KOPT-K1 (cell line): ENCODE measurements around the gene B3GNT2.

Source experiments
- H3K27ac ChIP-seq: fragments of 200-600 bp; sonication (generic); 2 replicates; pipeline ENCODE4 v1.5.1; 2016; ENCODE audit warnings: antibody characterized with exemption, mild to moderate bottlenecking, low read depth, low read length; ENCODE audit not compliant: poor library complexity, severe bottlenecking
- H3K36me3 ChIP-seq: fragments of 200-600 bp; sonication (generic); 2 replicates; pipeline ENCODE4 v1.5.1; 2017; ENCODE audit warnings: antibody characterized with exemption, mild to moderate bottlenecking, low read length, moderate library complexity; ENCODE audit not compliant: insufficient read depth
- H3K9me3 ChIP-seq: fragments of 200-600 bp; sonication (generic); 2 replicates; pipeline ENCODE4 v1.5.1; 2017; ENCODE audit warnings: antibody characterized with exemption, low read length, mild to moderate bottlenecking; ENCODE audit not compliant: insufficient read depth, poor library complexity, severe bottlenecking

B3GNT2 gene

DNA sequence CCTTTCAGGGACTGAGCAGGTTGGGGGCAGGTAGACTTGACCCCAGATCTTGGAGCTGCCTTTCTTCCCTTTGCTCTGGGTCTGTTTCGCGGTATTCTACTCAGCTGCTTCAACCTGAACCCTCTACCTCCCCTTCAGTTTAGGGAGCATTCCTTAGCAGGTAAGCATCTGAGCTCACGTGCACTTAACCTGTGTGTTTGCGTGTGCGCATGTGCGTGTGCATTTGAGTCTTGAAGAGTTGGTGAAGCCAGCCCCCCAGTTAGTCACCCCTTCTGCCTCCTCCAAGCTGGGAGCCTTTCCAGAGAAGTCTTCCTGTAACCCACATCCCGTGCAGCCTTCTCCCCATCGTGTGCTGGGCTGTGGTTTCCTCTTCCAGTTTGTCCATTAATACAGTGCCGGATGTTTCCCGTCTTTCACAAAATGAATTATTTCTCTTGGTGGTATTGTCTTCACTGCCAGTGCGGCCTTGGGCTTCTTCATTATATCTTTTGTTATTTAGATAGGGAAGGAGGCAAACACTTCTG, 33.2 kb downstream of the B3GNT2 start:
- Histone ChIP-seq H3K36me3 (peaks cover 29% of the 10 kb centered on the region), H3K9me3 (no peaks in the 10 kb centered on the region), H3K27ac (no peak overlapping the region)

- Histone ChIP-seq H3K27ac (no peak overlapping the region), H3K9me3 (no peaks in the 10 kb centered on the region), H3K36me3 (0 out of 2 replicates have a peak, but pooled peaks cover 7% of the 10 kb centered on the region)
These were observed 35.6 kb downstream of the B3GNT2 start for GRCh38 chr2:62231541-62231940.

- Histone ChIP-seq H3K9me3 (no peaks in the 10 kb centered on the region), H3K27ac (no peak overlapping the region), H3K36me3 (no peaks in the 10 kb centered on the region)
These were observed 39.1 kb downstream of the B3GNT2 start for GRCh38 chr2:62234755-62235655.

- H3K9me3 ChIP-seq: no peaks in the 10 kb centered on the region
These were observed 40.6 kb downstream of the B3GNT2 start for GRCh38 chr2:62236499-62236898.

GRCh38 chr2:62238236-62238635, 42.3 kb downstream of the B3GNT2 start:
- Histone ChIP-seq H3K27ac (no peak overlapping the region), H3K36me3 (no peaks in the 10 kb centered on the region), H3K9me3 (no peaks in the 10 kb centered on the region)

More at GRCh38 chr2:62236499-62236898, 40.6 kb downstream of the B3GNT2 start:
- H3K27ac ChIP-seq: no peak overlapping the region
- no peaks in the 10 kb centered on the region for H3K36me3 ChIP-seq

DNA sequence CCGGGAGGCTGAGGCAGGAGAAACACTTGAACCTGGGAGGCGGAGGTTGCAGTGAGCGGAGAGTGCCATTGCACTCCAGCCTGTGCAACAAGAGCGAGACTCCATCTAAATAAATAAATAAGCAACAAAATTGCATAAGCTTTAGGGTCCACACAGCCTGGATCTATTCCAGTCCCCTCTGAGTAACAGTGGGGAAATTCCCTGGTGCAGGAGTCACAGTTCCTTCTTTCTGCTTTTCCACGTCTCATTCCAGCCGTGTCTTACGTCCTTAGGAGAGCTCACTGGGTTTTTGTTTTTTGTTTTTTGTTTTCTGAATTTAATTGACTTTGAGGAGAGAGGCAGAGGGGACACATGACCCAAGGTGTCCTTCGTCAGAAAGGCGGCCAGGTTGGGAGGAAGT, 44.6 kb downstream of the B3GNT2 start:
- Histone ChIP-seq H3K27ac (no peak overlapping the region), H3K36me3 (no peaks in the 10 kb centered on the region), H3K9me3 (no peaks in the 10 kb centered on the region)

- no peaks in the 10 kb centered on the region for H3K36me3 ChIP-seq
- no peaks in the 10 kb centered on the region for H3K9me3 ChIP-seq
- H3K27ac ChIP-seq: no peak overlapping the region
These were observed 48.1 kb downstream of the B3GNT2 start for GRCh38 chr2:62243983-62244382.

GRCh38 chr2:62248226-62248625, 52.3 kb downstream of the B3GNT2 start:
- no peaks in the 10 kb centered on the region for H3K9me3 ChIP-seq
- no peak overlapping the region for H3K27ac ChIP-seq
- H3K36me3 ChIP-seq: no peaks in the 10 kb centered on the region

GRCh38 chr2:62250239-62250638, 54.3 kb downstream of the B3GNT2 start:
- Histone ChIP-seq H3K36me3 (no peaks in the 10 kb centered on the region), H3K9me3 (peaks cover 12% of the 10 kb centered on the region), H3K27ac (no peak overlapping the region)

DNA sequence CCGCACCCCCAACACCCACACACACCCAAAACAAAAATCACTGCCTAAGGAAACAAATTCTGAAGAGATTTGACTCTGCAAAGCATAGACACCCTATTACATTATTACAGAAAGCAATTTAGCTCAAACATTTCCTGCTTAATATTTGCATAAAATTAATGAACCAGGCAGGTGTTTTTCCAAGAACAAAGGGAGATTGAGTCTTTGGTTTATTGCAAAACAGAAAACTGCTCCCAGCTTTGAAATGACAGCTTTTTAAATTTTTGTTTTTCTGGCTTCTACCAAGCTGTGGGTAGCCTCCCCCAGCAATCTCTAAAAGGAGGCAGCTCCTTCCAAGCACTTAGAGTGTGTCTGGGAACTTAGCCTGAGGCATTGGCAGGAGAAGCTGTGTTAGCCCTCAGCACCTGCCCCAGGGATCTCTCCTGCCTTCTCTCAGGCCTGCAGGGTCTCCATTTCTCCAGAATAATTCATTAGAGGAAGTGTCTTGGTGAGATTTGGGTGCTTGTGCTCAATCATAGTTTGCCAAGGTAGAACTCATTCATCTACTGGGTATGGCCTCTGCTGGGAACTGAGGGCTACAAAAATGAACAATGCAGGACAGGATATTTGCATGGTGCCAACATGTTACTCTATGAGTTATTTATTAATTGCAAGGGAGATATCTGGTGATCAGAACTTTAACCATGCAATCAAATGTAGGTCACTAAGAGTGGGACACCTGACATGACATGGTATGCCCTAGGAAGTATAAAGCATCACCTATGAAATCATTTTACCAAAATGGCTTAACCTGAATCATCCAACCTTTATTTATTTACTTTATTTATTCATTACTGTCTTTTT, 58.7 kb downstream of the B3GNT2 start:
- Histone ChIP-seq H3K36me3 (no peaks in the 10 kb centered on the region), H3K9me3 (peaks cover 12% of the 10 kb centered on the region), H3K27ac (no peak overlapping the region)

- Histone ChIP-seq H3K27ac (no peak overlapping the region), H3K36me3 (no peaks in the 10 kb centered on the region), H3K9me3 (peaks cover 12% of the 10 kb centered on the region)
These were observed 61.6 kb downstream of the B3GNT2 start for GRCh38 chr2:62257466-62257865.

- no peaks in the 10 kb centered on the region for H3K36me3 ChIP-seq
- H3K9me3 ChIP-seq: no peaks in the 10 kb centered on the region
- H3K27ac ChIP-seq: no peak overlapping the region
These were observed 67.3 kb downstream of the B3GNT2 start for GRCh38 chr2:62263076-62263715.

DNA sequence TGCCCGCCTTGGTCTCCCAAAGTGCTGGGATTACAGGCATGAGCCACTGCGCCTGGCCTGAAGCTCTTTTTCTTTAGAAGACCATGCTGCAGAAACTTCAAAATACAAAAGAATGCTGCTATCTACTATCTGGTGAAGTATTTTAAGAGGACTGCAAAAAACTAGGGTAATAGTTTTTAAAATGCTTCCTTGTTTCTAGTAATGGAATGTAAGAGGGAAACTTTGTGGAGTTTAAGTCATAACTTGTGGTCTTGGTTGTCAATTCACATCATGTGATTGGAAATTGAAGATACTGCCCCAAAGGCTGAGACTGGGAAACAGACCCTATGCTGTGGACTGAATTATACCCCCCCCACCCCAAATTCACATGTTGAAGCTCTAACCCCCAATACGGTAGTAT, 68.3 kb downstream of the B3GNT2 start:
- Histone ChIP-seq H3K36me3 (no peaks in the 10 kb centered on the region), H3K27ac (no peak overlapping the region), H3K9me3 (peaks cover 9% of the 10 kb centered on the region)

- no peak overlapping the region for H3K27ac ChIP-seq
- H3K36me3 ChIP-seq: no peaks in the 10 kb centered on the region
- H3K9me3 ChIP-seq: peaks cover 9% of the 10 kb centered on the region
These were observed 69.2 kb downstream of the B3GNT2 start for GRCh38 chr2:62265106-62265505.
